Measurements from ENCODE around the gene IDUA. TPM values are rescaled to one million over a fixed set of nuclear protein-coding genes. Genes with fewer than 3 reads are reported as not detected.

Gene IDUA
- total and polyA plus RNA-seq, 4 experiments from 2014 or later: 5.0 to 64.1 (median 38.7) TPM

GRCh38 chr4:982291-982690 is 4.6 kb upstream of the IDUA start:
- ChIA-PET POLR2A (ENCODE audit: partially characterized antibody) (no interaction called here), CTCF (ENCODE audit: partially characterized antibody) (no interaction called here)
- Histone ChIP-seq H3K27me3 (ENCODE audit: insufficient read depth, low read length) (no peaks in the 10 kb centered on the region), H3K9me3 (ENCODE audit: control insufficient read depth in 1 of 2, low read length in 2 of 2) (no peaks in the 10 kb centered on the region), H3K36me3 (ENCODE audit: insufficient read depth, low read length) (no peaks in the 10 kb centered on the region), H3K27ac (ENCODE audit: low read depth, low read length) (no peak overlapping the region), H3K4me1 (ENCODE audit: insufficient read depth, low read length) (peaks cover 24% of the 10 kb centered on the region), H3K4me3 (ENCODE audit: low read length in 2 of 2) (no peak overlapping the region)
- Mint-ChIP-seq H3K9me3 (no peaks in the 10 kb centered on the region), H3K36me3 (peaks cover 0 to 2% of the 10 kb centered on the region in 2 donors), H3K4me3 (no peak overlapping the region), H3K4me1 (peaks cover 8 to 25% (median 14%) of the 10 kb centered on the region in 4 donors), H3K27me3 (no peaks in the 10 kb centered on the region), H3K27ac (no peak overlapping the region)
- intact Hi-C loops (cut with micrococcal nuclease): no loop called here
- no peak for DNase-seq

GRCh38 chr4:982814-983213 is 4.0 kb upstream of the IDUA start:
- Histone ChIP-seq H3K9me3 (ENCODE audit: control insufficient read depth in 1 of 2, low read length in 2 of 2) (no peaks in the 10 kb centered on the region), H3K36me3 (ENCODE audit: insufficient read depth, low read length) (no peaks in the 10 kb centered on the region), H3K27me3 (ENCODE audit: insufficient read depth, low read length) (no peaks in the 10 kb centered on the region), H3K27ac (ENCODE audit: low read depth, low read length) (no peak overlapping the region), H3K4me3 (ENCODE audit: low read length in 2 of 2) (no peak overlapping the region), H3K4me1 (ENCODE audit: insufficient read depth, low read length) (peaks cover 29% of the 10 kb centered on the region)
- Mint-ChIP-seq H3K9me3 (no peaks in the 10 kb centered on the region), H3K4me3 (no peak overlapping the region), H3K27ac (no peak overlapping the region), H3K27me3 (no peaks in the 10 kb centered on the region), H3K4me1 (peaks cover 8 to 30% (median 15%) of the 10 kb centered on the region in 4 donors), H3K36me3 (peaks cover 0 to 2% of the 10 kb centered on the region in 2 donors)
- ChIA-PET POLR2A (ENCODE audit: partially characterized antibody) (no interaction called here), CTCF (ENCODE audit: partially characterized antibody) (no interaction called here)
- intact Hi-C loops (cut with micrococcal nuclease): no loop called here
- DNase-seq: no peak

GRCh38 chr4:984336-985054 is 2.3 kb upstream of the IDUA start:
- H3K36me3 Mint-ChIP-seq: peaks cover 0 to 2% of the 10 kb centered on the region in 2 donors
- peak overlapping the region in 3 of 7 donors; percentile 15 to 65 (median 50) for H3K27ac Mint-ChIP-seq
- H3K9me3 Mint-ChIP-seq: no peaks in the 10 kb centered on the region
- H3K4me1 ChIP-seq (ENCODE audit: insufficient read depth, low read length): peaks cover 34% of the 10 kb centered on the region
- no peaks in the 10 kb centered on the region for H3K27me3 Mint-ChIP-seq
- peaks cover 8 to 35% (median 15%) of the 10 kb centered on the region in 4 donors for H3K4me1 Mint-ChIP-seq
- peak overlapping the region; percentile 8 to 34 for H3K4me3 ChIP-seq (ENCODE audit: low read length in 2 of 2)
- ChIA-PET POLR2A (ENCODE audit: partially characterized antibody) (no interaction called here), CTCF (ENCODE audit: partially characterized antibody) (no interaction called here)
- H3K27me3 ChIP-seq (ENCODE audit: insufficient read depth, low read length): no peaks in the 10 kb centered on the region
- no peaks in the 10 kb centered on the region for H3K9me3 ChIP-seq (ENCODE audit: control insufficient read depth in 1 of 2, low read length in 2 of 2)
- H3K36me3 ChIP-seq (ENCODE audit: insufficient read depth, low read length): no peaks in the 10 kb centered on the region
- intact Hi-C loops (cut with micrococcal nuclease): loop anchor here (2.0 kb wide), 1 partner anchor 740 kb away; no protein-coding TSS in a partner anchor
- no peak overlapping the region for H3K27ac ChIP-seq (ENCODE audit: low read depth, low read length)
- peak overlapping the region; percentile 63 to 91 (median 75) for H3K4me3 Mint-ChIP-seq
- no peak for DNase-seq

- POLR2A ChIA-PET (ENCODE audit: partially characterized antibody): interaction anchor here (2.7 kb wide), 1 partner anchor 25 kb away, joined by 19 read pairs; no protein-coding TSS in a partner anchor
- intact Hi-C loops (cut with micrococcal nuclease): loop anchor here (2.0 kb wide), 1 partner anchor 740 kb away; no protein-coding TSS in a partner anchor
- Histone ChIP-seq H3K27ac (ENCODE audit: low read depth, low read length) (no peak overlapping the region), H3K4me1 (ENCODE audit: insufficient read depth, low read length) (peaks cover 34% of the 10 kb centered on the region), H3K4me3 (ENCODE audit: low read length in 2 of 2) (peak overlapping the region; percentile 8 to 34), H3K36me3 (ENCODE audit: insufficient read depth, low read length) (no peaks in the 10 kb centered on the region), H3K27me3 (ENCODE audit: insufficient read depth, low read length) (no peaks in the 10 kb centered on the region), H3K9me3 (ENCODE audit: control insufficient read depth in 1 of 2, low read length in 2 of 2) (no peaks in the 10 kb centered on the region)
- peaks cover 8 to 35% (median 15%) of the 10 kb centered on the region in 4 donors for H3K4me1 Mint-ChIP-seq
- DNase-seq: peak; percentile 54 to 66 (median 58)
- H3K36me3 Mint-ChIP-seq: peaks cover 0 to 2% of the 10 kb centered on the region in 2 donors
- no peaks in the 10 kb centered on the region for H3K9me3 Mint-ChIP-seq
- peak overlapping the region in 3 of 7 donors; percentile 48 to 65 (median 50) for H3K27ac Mint-ChIP-seq
- H3K27me3 Mint-ChIP-seq: no peaks in the 10 kb centered on the region
- CTCF ChIA-PET (ENCODE audit: partially characterized antibody): no interaction called here
- H3K4me3 Mint-ChIP-seq: peak overlapping the region; percentile 63 to 91 (median 75)
Observed at GRCh38 chr4:985123-985830, 1.6 kb upstream of the IDUA start.

- DNase-seq: no peak
- Histone ChIP-seq H3K36me3 (ENCODE audit: insufficient read depth, low read length) (no peaks in the 10 kb centered on the region), H3K27ac (ENCODE audit: low read depth, low read length) (peak overlapping the region; percentile 60), H3K4me3 (ENCODE audit: low read length in 2 of 2) (peak overlapping the region; percentile 76 to 83), H3K4me1 (ENCODE audit: insufficient read depth, low read length) (peaks cover 34% of the 10 kb centered on the region), H3K27me3 (ENCODE audit: insufficient read depth, low read length) (no peaks in the 10 kb centered on the region), H3K9me3 (ENCODE audit: control insufficient read depth in 1 of 2, low read length in 2 of 2) (no peaks in the 10 kb centered on the region)
- ChIA-PET CTCF (ENCODE audit: partially characterized antibody) (interaction anchor here (1.5 to 2.4 kb wide), 2 partner anchors 12 to 245 kb away, joined by 4 to 29 read pairs; no protein-coding TSS in a partner anchor), POLR2A (ENCODE audit: partially characterized antibody) (interaction anchor here (0.6 to 2.7 kb wide), 9 partner anchors 14 to 244 kb away, joined by 3 to 19 read pairs (median 5); partner anchors contain the start of genes DGKQ, GAK and TMEM175)
- peaks cover 8 to 35% (median 15%) of the 10 kb centered on the region in 4 donors for H3K4me1 Mint-ChIP-seq
- no peaks in the 10 kb centered on the region for H3K27me3 Mint-ChIP-seq
- H3K36me3 Mint-ChIP-seq: peaks cover 0 to 2% of the 10 kb centered on the region in 2 donors
- peak overlapping the region; percentile 88 to 95 (median 90) for H3K4me3 Mint-ChIP-seq
- no peaks in the 10 kb centered on the region for H3K9me3 Mint-ChIP-seq
- H3K27ac Mint-ChIP-seq: peak overlapping the region; percentile 40 to 92 (median 83)
- intact Hi-C loops (cut with micrococcal nuclease): loop anchor here (1.0 to 2.0 kb wide), 3 partner anchors 13 to 244 kb away; partner anchors contain the start of genes DGKQ and FGFRL1
Observed at GRCh38 chr4:986428-986878, 391 bp upstream of the IDUA start.

- H3K9me3 ChIP-seq (ENCODE audit: control insufficient read depth in 1 of 2, low read length in 2 of 2): no peaks in the 10 kb centered on the region
- Mint-ChIP-seq H3K4me3 (peak overlapping the region; percentile 69 to 87 (median 80)), H3K27me3 (no peaks in the 10 kb centered on the region), H3K9me3 (no peaks in the 10 kb centered on the region), H3K27ac (peak overlapping the region in 5 of 7 donors; percentile 37 to 87 (median 57)), H3K4me1 (peaks cover 7 to 35% (median 15%) of the 10 kb centered on the region in 4 donors), H3K36me3 (peaks cover 0 to 2% of the 10 kb centered on the region in 2 donors)
- H3K27ac ChIP-seq (ENCODE audit: low read depth, low read length): peak overlapping the region; percentile 60
- ChIA-PET POLR2A (ENCODE audit: partially characterized antibody) (interaction anchor here (0.7 to 2.7 kb wide), 10 partner anchors 15 to 261 kb away, joined by 3 to 19 read pairs (median 4); partner anchors contain the start of genes CTBP1, DGKQ, GAK and TMEM175), CTCF (ENCODE audit: partially characterized antibody) (interaction anchor here (1.1 to 2.4 kb wide), 3 partner anchors 13 to 246 kb away, joined by 3 to 29 read pairs (median 4); partner anchors contain the start of genes GAK and TMEM175)
- H3K36me3 ChIP-seq (ENCODE audit: insufficient read depth, low read length): no peaks in the 10 kb centered on the region
- peak overlapping the region in 1 of 2 donors; percentile 83 for H3K4me3 ChIP-seq (ENCODE audit: low read length in 2 of 2)
- intact Hi-C loops (cut with micrococcal nuclease): loop anchor here (1.0 to 2.0 kb wide), 3 partner anchors 23 to 245 kb away; partner anchors contain the start of genes FGFRL1, GAK and TMEM175
- no peak for DNase-seq
- no peaks in the 10 kb centered on the region for H3K27me3 ChIP-seq (ENCODE audit: insufficient read depth, low read length)
- H3K4me1 ChIP-seq (ENCODE audit: insufficient read depth, low read length): peaks cover 34% of the 10 kb centered on the region
Observed at GRCh38 chr4:987624-988513, 1.0 kb downstream of the IDUA start.
